GM12873 (cell line): ENCODE results near the gene TRIM41.

Experiments used
- TF ChIP-seq, protein P1 (sequence below): IDR thresholded peaks from 2 replicates; pipeline ENCODE4 v1.5.1; 2012; ENCODE audit warnings: low read depth, mild to moderate bottlenecking, moderate library complexity, low read length, control low read depth; ENCODE audit not compliant: insufficient read depth; ENCODE audit errors: missing control alignments

Gene TRIM41

DNA sequence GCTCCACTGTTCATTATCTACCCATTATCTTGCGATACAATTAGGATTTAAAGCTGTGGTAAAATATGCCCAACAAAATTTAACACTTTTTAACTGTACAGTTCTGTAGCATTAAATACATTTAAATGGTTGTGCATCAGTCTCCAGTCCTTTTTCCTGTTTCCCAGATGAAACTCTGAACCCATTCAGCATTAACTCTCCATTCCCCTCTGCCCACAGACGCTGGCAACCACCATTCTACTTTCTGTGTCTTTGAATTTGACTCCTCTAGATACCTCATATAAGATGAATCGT is 15.2 kb upstream of the TRIM41 start:
- TF ChIP-seq, protein P1, sequence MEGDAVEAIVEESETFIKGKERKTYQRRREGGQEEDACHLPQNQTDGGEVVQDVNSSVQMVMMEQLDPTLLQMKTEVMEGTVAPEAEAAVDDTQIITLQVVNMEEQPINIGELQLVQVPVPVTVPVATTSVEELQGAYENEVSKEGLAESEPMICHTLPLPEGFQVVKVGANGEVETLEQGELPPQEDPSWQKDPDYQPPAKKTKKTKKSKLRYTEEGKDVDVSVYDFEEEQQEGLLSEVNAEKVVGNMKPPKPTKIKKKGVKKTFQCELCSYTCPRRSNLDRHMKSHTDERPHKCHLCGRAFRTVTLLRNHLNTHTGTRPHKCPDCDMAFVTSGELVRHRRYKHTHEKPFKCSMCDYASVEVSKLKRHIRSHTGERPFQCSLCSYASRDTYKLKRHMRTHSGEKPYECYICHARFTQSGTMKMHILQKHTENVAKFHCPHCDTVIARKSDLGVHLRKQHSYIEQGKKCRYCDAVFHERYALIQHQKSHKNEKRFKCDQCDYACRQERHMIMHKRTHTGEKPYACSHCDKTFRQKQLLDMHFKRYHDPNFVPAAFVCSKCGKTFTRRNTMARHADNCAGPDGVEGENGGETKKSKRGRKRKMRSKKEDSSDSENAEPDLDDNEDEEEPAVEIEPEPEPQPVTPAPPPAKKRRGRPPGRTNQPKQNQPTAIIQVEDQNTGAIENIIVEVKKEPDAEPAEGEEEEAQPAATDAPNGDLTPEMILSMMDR, result no peak

DNA sequence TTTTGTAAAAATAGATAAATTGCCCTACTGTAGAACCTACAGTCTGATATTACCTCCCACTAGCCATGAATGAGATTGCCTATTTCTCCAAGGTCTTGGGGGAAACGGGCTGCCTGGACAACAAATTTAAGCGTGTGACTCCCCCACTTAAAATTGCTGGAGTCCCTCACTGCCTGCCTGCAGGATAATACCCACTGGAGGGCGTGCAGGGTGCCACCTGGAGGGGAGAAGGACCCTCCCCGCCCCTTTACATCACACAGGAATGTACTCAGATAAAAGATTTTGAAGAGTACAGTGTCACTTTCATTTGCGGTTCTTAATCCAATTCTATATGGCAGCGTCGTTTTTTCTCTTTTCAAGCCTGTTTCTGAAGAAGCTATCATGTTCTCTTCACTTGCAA is 11.9 kb upstream of the TRIM41 start:
- TF ChIP-seq, protein P1, result no peak

DNA sequence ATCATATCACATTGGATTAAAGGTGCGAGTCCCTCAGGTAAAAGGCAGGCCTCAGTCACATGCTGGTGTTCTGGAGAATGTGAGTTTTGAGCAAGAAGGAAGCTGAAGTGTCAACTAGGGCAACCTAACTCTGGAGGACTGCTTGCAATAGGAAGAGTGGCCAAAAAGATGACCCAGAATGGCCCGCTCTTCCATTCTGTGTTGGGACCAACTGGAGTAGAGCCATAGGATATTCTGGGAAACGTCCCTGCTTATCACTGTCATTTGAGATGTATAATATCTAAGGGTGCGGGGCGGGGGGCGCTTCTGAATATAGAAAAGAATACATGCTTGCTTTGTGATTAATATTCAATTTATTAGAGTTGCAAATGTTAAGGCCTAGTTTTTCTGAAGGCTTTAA is 11.0 kb upstream of the TRIM41 start:
- TF ChIP-seq, protein P1, result no peak

DNA sequence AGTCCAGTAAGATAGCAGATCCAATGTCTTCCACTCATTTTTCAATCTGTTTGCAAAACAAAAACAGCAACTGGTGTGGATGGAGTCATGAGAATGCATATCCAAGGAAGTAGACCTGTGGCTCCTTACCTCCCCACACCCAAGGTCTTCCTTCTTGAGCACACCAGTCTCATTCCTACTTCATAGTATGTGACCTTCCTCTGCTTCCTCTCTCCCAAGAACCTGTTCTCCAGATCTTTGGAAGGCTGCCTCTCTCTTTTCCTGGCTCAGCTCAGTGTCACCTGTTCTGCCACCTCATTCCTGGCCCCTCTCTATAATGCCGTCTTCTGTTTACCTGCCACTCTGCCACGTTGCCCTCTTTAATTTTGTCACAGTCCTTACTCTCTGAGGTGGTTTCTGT is 10.1 kb upstream of the TRIM41 start:
- TF ChIP-seq, protein P1, result no peak

DNA sequence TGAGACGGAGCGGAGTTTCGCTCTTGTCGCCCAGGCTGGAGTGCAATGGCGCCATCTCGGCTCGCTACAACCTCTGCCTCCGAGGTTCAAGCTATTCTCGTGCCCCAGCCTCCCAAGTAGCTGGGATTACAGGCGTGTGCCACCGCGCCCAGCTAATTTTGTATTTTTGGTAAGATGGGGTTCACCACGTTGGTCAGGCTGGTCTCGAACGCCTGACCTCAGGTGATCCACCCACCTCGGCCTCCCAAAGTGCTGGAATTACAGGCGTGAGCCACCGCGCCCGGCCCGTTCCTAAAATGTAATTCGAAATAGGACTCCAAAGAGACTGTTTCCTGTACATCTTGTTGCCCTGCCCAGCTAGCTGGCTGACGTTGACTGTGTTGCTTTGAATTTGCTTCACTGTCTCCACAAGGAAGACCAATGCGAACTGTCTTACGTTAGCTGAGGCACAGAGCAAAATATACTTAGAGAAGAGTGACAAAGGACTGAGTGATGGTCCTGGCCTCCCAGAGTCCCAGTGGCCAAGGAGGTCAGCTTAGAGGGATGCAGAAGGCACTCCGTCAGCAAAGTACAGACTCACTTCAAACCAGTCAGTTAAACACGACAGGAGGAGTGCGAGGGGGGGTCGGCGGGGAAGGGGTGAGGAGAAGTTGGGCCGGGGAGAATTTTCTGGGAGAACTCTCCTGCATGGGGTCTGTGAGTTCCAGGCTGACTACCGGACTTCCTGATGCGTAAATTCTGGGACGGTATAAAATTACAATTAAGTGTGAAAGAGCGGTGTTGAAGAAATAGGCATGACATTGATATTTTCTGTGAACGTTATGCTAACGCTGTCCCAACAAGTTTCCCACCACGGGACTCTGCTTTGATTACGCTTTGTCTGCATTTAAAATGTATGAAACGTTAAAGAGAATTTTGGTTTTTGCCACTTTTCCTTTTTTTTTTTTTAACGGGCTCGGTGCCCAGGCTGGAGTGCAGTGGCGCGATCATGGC is 6.8 kb upstream of the TRIM41 start:
- TF ChIP-seq, protein P1, result no peak

DNA sequence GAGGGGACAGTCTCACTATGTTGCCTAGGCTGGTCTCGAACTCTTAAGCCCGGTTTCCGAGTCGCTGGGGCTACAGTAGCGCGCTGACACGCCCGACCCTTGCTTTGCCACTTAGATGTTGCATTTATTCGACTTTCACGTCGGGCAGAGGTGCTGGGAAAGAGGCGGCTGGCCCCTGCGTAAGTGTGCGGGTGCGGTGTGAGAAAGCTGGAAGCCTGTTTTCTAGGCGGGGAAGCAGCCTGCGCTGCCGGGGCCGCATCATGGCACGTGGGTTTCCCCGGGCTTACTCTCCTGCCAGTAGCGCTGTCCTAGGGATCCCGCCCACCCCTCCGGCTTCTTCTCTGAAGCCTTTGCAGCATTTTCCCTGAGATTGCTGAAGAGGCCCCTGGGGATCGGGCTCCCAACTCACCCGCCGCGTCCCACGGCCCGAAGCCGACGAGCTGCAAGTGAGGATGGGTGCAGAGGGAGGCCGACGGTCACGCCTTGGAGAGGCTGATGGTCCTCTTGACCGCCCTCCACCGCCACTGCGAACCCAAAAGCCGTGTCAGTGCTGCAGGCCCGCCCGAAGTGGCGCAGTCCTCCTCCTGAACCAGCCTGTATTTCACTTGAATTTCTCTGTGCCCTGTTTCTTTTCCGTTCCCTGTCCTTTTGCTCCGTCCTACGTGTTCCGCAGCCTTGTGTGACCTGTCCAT is 5.8 kb upstream of the TRIM41 start:
- TF ChIP-seq, protein P1, result peak; percentile 37

DNA sequence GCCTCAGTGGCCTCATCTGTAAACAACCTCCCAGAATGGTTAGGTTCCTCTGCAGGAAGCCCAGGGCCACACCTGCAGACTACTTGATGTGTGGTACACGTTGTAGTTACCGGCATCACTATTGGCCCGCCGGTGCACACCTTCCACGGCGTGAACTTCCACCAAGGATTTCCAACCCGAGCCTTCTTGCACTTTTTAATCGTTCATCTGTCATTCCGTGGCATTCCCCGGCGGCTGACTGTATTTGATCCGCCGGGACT is 5.3 kb upstream of the TRIM41 start:
- TF ChIP-seq, protein P1, result no peak
